Stimulated activated CD4-positive, alpha-beta T cell treated with anti-CD3 and anti-CD28 coated beads, TNF-alpha, amount 100 ng/mL, for 24 hours (primary cell): Measurements from ENCODE around the gene PPM1N.

Source experiments
- DNase-seq, 3 experiments: peaks; one replicate each; pipeline ENCODE4 v3.0.0-alpha.2; 2020; ENCODE audit warnings: low read depth in 3 of 3

PPM1N gene

DNA sequence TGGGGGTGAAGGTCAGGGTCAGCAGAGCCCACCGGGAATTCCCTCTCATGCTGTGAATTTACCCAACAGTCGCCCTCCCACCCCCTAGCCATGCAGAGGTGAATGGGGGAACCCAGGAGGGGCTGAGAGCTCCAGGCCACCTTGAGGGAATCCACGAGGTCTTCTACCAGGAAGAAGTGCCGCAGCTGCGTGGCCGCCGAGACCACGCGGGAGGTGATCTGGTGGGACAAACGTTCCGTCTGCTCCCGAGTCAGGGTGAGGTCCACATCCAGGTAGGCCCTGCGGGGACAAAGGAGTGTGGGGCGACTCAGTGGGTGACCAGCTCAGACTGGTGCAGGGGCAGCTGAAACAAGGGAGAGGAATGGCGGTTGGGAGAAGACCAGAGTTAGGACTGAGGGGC, 9.5 kb upstream of the PPM1N start:
- no peak for DNase-seq

DNA sequence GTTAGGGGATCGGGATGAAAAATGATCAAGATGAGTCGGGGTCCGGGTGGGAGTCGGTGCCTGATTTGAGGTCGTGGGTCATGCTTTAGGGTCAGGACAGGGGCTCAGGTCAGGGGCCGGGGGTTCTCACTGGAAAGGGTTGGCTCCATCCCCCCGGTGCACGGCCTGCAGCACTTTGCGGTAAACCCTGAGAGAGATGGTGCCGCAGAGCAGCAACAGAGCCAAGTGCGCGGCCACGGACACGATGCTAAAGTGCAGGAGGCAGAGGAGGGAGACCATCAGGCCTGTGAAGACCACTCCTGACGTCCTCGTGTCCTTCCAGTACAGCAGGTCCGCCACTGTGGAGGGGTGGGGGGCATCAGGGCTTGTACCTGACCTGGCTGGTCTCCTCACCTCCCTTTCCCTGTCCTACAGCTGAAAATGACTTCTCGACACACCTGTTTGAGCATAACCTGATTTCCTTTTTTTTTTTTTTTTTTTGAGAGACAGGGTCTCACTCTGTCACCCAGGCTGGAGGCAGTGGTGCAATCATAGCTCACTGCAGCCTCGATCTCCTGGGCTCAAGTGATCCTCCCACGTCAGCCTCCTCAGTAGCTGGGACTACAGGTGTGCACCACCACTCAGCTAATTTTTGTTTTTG, 8.9 kb upstream of the PPM1N start:
- no peak for DNase-seq

DNA sequence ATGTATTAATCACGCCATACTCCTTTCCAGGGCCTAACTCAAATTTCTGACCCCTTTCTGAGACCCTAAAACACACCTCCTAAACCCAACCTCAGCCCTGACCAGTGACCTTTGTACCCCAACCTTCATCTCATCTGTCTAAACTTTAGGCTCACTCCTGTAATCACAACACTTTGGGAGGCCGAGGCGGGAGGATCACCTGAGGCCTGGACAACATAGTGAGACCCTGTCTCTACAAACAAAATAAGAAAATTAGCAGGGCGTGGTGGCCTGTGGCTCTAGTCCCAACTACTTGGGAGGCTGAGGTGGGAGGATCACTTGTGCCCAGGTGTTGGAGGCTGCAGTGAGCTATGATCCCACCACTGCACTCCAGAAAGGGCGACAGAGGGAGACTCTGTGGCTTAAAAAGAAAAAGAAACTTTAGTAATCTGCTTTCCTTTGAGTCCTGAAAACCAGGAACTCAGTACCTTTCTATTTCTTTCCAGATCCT, 6.1 kb upstream of the PPM1N start:
- DNase-seq = no peak

DNA sequence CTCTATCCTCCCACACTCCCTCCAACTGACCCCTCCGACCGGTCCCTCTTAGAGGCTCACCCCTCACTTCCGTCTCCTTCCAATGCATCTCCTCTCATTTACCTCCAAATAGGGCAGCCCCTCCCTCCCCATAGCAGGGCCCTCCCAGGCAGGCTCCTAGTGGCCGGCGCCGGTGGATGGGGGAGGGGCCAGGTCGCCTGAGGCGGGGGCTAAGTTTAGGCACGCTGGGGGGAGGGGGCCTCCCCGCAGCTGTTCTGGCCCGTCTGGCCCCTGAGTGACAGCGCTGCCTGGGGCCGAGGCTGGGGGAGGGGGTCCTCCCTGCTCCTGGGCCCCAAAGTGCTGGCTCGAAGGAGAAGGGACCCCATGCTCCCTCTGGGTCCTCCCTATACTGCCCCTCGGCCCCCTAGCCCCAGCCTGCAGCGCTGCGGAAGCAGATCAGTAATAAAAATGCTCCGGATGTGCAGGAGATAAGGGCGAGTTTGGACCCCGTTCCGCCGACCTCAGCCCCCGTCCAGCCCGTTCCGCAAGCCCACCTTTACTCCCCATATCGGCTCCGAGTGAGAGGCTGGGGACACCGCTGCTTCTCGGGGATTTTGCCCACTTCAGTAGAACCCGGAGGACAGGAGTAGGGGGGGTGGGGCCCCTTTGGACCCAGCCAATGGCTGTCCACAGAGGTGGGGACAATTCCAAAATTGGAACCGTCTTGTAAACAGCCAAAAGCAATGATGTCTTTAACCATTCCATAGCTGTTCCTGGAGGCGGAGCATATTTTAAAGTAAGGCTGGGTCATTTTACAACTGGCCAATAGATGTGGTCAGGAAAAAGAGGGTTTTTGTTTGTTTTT, 5.4 kb upstream of the PPM1N start:
- no peak for DNase-seq

DNA sequence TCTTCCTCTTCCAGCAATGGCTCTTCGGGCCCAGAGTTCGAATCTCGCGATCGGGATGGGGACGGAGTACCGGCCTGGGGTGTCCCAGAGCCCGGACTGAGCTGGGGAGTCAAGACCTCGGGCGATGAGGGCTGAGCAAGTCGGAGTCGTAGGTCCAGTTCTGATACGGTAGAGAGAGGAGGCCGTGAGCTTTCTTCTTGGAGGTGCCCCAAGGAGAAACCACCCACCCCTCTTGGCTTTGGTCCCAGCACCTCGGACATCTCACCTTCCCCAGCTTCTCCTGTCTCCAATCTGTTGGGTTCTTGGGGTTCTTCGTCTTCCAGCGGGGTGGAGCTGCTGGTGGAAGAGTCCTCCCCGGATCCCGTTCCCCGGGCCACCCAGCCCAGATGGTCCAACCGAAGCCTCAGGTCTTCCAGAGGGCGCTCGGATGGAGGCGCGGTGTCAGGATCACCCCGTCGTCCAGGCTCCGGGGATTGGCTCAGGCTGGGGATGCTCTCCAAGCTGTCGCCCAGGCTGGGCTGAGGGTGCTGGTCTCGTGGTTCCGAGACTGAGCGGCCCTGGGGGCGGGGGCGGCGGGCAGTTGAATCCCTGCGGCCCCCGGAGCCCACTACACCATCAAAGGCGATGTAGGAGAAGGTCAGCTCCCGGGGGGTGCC, 3.9 kb upstream of the PPM1N start:
- DNase-seq = no peak

DNA sequence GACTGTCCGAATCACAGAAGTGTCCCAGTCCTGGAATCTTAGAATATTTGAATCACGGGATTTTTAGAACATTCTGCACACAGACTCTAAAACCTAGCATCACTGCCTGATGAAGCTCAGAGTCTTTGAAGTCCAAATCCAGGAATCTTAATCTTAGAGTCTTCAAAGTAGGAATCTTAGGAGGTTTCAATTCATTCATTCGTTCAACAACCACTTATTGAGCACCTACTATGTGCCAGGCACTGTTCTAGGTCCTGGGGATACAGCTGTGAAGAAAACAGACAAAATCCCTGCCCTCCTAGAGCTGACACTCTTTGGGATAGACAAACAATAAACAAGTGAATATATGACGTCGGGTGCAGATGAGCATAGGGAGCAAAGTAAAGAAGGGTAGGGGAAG, 3.1 kb upstream of the PPM1N start:
- no peak for DNase-seq

DNA sequence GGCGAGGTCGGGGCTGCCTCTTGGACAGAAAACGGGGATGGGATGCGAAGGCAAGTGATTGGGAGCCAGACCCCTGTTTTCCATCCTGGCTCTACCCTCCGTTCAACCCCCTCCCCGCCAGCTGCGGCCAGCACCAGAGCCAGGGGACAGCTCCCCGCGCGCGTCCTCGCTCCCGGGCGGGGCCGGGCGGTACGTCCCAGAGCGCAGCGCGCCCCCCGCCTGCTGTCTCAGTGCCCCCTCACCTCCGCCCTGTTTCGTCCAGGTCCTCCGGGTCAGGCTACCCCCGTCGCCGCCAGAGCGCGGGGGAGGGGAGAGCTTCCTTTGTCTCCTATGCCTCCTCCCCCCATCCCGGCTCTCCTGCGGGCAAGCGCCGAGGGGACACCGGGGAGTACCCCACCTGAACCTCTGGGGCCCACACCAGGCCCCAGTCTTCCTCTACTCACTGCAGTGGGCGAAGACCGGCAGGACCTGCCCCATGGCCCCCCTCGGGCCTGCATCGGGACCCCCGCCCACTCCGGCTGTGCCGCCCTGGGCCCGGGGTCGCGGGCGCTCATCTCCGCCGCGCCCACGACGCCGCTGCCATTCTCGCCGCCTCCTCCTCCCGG, 1.8 kb upstream of the PPM1N start:
- no peak for DNase-seq

DNA sequence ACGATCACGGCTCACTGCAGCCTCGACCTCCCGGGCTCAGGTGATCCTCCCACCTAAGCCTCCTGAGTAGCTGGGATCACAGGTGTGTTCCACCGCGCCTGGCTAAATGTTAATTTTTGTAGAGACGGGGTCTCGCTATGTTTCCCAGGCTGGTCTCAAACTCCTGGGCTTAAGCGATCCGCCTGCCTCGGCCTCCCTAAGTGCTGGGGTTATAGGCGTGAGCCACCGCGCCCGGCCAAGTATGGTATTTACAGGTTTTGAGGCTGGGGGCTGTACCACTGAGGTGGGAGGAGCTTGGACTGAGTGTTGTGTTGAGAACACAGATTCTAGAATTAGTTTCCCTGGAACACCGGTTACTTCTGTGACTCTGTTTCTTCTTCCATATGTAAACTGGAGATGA, 452 bp upstream of the PPM1N start:
- no peak for DNase-seq

DNA sequence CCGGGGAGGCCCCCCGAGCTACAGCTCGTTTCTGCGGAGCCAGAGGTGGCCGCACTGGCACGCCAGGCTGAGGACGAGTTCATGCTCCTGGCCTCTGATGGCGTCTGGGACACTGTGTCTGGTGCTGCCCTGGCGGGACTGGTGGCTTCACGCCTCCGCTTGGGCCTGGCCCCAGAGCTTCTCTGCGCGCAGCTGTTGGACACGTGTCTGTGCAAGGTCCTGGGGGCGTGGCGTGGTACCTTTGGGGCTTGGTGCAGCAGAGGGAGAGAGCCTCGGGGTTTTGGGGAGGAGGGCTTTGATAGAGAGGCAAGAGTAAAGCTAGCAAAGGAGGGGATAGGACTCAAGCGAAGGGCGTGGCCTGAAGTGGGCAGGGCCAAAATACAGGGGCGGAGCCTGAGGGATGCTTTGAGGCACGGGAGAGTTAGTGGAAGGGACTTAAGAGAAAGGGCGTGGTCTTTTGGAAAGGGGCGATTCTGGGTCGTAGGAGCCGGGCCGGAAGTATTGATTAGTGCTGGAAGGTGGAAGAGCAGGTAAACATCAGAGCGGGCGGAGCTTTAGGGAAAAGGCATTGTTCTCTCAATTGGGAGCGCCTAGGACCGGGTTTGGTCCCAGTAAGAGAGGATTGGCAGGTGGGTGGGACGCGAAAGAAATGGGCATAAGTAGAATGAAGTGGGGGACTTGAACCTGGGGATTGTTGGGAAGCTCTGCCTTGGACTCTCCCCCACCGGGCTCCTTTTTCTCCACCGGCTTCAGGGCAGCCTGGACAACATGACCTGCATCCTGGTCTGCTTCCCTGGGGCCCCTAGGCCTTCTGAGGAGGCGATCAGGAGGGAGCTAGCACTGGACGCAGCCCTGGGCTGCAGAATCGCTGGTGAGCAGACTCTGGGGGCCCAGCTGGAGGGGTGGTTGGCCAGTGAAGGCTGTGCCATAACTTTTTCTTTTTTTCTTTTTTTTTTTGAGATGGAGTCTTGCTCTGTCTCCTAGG, 1.2 kb downstream of the PPM1N start:
- peak in 2 of 3 experiments; percentile 34 to 69 for DNase-seq

DNA sequence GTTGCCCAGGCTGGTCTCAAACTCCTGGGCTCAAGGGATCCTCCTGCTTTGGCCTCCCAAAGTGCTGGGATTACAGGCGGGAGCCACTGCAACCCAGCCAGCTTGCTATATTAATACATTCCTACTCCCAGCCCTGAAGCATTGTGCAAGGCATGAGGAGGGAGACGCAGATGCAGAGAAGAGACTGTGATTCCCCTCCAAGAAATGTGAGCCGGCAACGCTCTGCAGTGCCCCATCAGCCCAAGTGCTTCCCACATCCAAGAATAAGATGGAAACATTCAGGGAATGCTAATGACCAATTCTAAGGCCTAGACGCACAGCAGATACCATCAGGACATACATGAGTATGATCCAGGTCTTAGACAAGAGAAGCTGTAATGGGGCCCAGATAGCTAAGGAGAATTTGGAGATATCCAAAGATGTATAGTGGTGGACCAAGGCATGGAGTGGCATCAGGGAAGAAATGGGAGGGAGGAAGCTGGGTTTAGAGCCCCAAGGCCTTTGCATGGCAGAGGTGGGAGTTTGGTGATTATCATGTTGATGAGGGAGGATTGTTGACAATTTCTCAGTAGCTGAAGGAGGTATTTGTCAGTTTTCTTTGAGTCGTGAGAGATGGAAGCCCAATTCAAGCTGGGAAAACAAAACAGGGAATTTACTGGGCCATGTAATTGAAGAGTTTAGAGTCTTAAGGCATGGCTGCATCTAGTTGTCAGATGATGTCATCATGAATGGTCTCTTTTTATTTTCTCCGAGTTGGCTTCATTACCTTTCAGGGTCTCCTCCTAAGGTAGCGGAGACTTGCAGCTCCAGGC, 2.9 kb downstream of the PPM1N start:
- DNase-seq = no peak

DNA sequence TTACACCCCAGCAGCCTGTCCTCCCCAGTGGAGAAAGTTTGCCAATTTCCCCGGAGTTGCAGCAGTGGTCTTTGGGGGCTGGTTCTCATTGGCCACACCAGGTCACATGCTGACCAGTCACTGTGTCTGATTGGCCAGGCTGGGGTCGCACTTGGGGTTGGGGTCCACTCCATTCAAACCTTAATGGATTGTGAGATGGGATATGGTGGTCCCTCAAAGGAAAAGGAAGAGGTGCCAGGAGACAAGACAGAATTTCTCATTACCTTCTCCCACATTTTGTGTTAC, 3.4 kb downstream of the PPM1N start:
- DNase-seq = no peak

DNA sequence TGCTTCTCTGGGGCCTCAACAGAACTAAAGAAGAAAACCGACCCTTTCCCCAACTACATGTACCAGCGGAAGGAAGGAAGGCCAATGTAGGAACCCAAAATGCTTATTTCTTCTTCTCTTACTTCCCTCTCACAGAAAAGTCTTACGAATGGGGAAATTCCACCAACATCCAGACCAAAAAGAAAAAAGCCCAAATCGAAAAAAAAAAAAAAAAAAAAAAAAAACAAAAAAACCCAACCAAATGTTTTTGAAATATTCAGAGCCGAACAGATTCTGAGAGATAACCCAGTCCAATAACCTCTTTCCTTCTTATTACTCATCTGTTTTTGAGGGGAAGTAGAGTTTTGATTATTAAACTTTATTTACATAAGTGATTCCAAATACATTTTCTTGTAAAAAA, 3.9 kb downstream of the PPM1N start:
- DNase-seq = no peak

DNA sequence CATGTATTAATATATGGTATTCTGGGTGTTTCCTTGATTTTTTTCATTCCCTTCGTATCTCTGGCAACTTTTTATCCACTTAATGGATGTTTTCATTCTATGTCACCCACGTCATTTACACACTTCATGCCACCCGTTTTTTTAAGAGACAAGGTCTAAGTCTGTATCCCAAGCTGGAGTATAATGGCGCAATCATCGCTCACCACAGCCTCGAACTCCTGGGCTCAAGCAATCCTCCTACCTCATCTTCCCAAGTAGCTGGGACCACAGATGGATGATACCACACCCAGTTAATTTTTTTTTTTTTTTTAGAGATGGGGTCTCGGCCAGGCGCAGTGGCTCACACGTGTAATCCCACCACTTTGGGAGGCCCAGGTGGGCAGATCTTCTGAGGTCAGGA, 5.7 kb downstream of the PPM1N start:
- DNase-seq = no peak

DNA sequence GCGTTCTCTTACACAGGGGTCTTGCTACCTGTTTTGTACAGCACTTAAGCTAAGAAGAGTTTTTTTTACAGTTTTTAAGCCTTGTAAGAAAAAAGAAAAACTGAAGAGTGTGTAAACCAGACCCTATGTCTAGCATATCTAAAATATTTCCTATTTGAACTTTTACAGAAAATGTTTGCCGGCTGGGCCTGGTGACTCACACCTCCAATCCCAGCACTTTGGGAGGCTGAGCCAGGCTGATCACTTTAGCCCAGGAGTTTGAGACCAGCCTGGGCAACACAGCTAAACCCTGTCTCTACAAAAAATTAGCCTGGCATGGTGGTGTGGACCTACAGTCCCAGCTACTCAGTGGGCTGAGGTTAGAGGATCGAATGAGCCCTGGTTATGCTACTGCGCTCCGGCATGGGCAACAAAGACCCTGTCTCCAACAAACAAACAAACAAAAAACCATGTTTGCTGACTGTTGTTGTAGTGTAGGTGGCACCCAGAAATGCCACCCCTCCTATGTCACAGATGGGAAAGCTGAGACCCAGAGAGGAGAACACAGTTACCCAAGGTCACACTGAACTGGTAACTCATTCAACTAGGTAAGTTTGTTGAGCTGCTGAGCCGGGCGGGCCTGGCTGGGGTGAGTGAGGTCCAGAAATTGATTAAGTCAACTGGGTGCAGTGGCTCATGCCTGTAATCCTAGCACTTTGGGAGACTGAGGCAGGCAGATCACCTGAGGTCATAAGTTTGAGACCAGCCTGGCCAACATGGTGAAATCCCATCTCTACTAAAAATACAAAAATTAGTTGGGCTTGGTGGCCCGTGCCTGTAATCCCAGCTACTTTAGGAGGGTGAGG, 7.1 kb downstream of the PPM1N start:
- DNase-seq = no peak

DNA sequence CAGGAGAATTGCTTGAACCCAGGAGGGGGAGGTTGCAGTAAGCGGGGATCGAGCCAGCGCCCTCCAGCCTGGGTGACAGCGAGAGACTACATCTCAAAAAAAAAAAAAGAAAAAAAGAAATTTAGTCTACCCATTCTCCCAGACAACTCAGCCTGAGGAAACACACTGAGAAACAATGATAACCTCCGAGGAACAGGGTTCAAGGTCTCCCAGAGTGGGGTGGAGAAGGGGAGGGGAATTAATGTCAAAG, 7.7 kb downstream of the PPM1N start:
- no peak for DNase-seq

DNA sequence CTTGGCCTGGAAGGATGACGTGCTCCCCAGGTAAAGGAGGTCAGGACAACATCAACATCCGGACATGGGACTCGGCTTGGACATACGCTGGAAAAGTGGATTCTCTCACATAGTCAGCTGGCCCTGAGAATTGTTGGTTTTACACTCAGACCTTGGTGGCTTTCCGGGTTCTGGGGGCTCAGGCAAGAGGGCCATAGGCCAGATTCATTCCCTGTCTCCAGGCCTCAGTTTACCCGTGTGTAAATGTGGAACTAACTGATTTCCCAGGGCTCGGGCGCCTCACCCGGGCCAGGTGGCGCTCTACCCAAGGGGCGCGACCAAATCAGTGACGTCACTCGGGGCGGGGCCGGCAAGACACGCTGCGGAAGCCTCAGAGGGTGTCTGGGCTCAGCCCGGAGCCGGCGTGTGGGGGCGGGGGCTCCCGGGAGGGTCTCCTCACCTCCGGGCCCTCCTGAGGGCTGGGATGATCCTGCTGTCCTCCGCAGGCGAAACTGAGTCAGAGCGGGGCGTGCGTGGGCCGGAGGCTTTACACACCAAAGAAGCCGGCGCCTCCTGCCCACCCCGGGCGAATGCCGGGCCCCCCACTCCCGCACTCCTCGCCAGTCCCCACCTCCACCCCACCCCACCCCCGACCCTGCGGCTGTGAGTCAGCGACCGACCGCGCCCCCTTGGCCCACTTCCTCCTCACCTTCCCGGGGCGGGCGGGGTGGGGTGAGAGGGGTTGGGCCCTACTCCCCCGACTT, 8.2 kb downstream of the PPM1N start:
- DNase-seq = peak; percentile 97 to 99 (median 97)

DNA sequence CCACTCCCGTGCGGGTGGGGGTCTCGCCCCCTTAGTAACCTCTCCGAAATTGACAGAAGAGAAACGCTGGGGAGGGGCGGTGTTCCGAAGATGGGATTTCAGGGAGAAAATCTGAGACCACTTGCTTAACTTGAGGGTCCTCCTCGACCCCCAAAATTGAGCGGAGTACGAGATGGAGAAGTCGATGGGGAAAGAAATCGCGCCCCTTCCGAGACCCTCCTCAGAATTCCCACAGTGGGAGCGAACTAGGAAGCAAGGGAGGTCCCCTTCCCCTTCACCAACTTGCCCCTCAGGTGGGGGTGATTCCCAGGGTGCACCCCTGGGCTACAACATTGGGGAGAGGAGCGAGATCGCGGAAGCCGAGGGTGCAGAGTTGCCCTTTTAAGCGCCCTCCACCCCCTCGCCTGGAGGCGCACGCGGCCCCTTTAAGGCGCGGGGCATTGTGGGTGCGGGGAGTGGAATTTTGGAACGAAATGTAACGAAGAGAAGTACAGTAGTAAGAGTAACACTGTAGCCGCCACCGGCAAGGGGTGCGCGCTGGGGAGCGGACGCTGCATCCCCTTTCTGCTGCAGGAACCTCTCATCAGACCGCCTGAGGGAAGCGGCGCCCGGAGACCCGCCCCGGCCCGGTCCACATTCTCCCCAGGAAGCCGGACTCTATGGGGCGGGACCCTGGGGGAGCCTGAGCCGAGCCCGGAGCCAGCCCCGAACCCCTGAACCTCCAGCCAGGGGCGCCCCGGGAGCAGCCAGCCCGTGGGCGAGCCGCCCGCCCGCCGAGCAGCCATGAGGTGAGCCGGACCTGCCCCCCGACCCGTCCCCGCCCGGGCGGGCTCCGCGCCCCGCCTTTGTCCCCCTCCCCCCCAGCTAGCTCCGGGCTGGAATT, 9.0 kb downstream of the PPM1N start, which contains the start of gene VASP:
TSS of gene VASP (plus strand) at position 491 of the 883 bp plus-strand sequence. CDS start at position 784, 293 bp downstream.
- peak; percentile 81 to 91 (median 82) for DNase-seq

DNA sequence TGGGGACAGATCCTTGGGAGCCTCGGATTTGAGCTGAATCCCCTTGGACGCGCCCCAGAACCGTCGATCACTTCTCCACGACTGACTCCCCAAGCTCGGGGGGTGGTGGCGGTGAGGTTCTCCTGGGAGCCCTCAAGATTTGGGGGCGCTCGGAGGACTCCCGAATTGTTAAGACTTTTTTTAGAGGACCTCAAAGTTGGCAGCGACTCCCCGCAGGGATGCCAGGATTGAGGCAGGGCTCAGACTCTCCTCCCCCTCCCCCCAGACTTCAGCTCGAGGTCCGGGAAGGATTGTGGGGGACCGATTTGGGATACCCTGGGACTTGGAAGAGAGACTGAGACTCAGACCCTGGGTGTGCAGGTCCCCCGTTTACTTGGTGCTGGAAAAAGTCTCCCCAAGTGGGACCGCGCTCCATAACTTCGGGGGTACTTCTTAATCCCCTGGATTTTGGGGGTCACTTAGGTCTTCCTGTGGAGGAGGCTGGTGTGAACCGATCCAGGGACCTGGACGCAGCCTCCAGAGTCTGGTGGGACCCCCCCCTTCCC, 9.7 kb downstream of the PPM1N start:
- no peak for DNase-seq
